Stimulated activated CD4-positive, alpha-beta T cell treated with anti-CD3 and anti-CD28 coated beads, Interleukin-1b, Interleukin-23, amount 100 ng/mL, for 48 hours (primary cell): ENCODE data around the gene SLMAP.
A peak's percentile ranks its signal among the peaks of the same experiment; 100 is the strongest.

Experiments used
- DNase-seq: peaks from one replicate; pipeline ENCODE4 v3.0.0-alpha.2; 2020

The SLMAP gene

GRCh38 chr3:57755741-57756527 lies at the start of gene SLMAP:
SLMAP (plus strand) TSS chr3:57756309; CDS start chr3:57757652, 1,343 bp downstream.
- DNase-seq, result peak; percentile 97

- DNase-seq, result no peak
Measured at GRCh38 chr3:57706462-57706861, 49.6 kb upstream of the SLMAP start.

- no peak for DNase-seq
Measured at GRCh38 chr3:57709031-57709430, 47.1 kb upstream of the SLMAP start.

- no peak for DNase-seq
Measured at GRCh38 chr3:57709559-57709958, 46.5 kb upstream of the SLMAP start.

- DNase-seq, result no peak
Measured at GRCh38 chr3:57715686-57716085, 40.4 kb upstream of the SLMAP start.

- DNase-seq, result no peak
Measured at GRCh38 chr3:57717205-57717868, 38.8 kb upstream of the SLMAP start.

GRCh38 chr3:57718118-57718517 lies 38.0 kb upstream of the SLMAP start:
- DNase-seq, result no peak

GRCh38 chr3:57726397-57726796 lies 29.7 kb upstream of the SLMAP start:
- no peak for DNase-seq

- no peak for DNase-seq
Measured at GRCh38 chr3:57727106-57727505, 29.0 kb upstream of the SLMAP start.

- DNase-seq, result no peak
Measured at GRCh38 chr3:57729334-57730045, 26.6 kb upstream of the SLMAP start.

GRCh38 chr3:57730682-57731081 lies 25.4 kb upstream of the SLMAP start:
- no peak for DNase-seq

GRCh38 chr3:57731311-57731710 lies 24.8 kb upstream of the SLMAP start:
- DNase-seq, result no peak

GRCh38 chr3:57733790-57734189 lies 22.3 kb upstream of the SLMAP start:
- no peak for DNase-seq

- no peak for DNase-seq
Measured at GRCh38 chr3:57735405-57735804, 20.7 kb upstream of the SLMAP start.

GRCh38 chr3:57737840-57738239 lies 18.3 kb upstream of the SLMAP start:
- DNase-seq, result no peak

GRCh38 chr3:57738391-57738790 lies 17.7 kb upstream of the SLMAP start:
- DNase-seq, result no peak

GRCh38 chr3:57740027-57740426 lies 16.1 kb upstream of the SLMAP start:
- DNase-seq, result no peak

GRCh38 chr3:57743496-57743895 lies 12.6 kb upstream of the SLMAP start:
- no peak for DNase-seq

- DNase-seq, result no peak
Measured at GRCh38 chr3:57745101-57745500, 11.0 kb upstream of the SLMAP start.

GRCh38 chr3:57746156-57747010 lies 9.7 kb upstream of the SLMAP start:
- DNase-seq, result no peak

- no peak for DNase-seq
Measured at GRCh38 chr3:57749542-57749941, 6.6 kb upstream of the SLMAP start.

GRCh38 chr3:57752307-57752706 lies 3.8 kb upstream of the SLMAP start:
- no peak for DNase-seq

GRCh38 chr3:57753016-57753415 lies 3.1 kb upstream of the SLMAP start:
- DNase-seq, result no peak
